NCI-H345 treated with DMSO at 0.1 percent for 48 hours (cell line): Measurements from ENCODE around the gene PCSK1.

Source experiments
- DNase-seq: peaks from one replicate; lab custom pipeline; 2025; ENCODE audit not compliant: unreplicated experiment; lab: John Stamatoyannopoulos, UW

Gene PCSK1

DNA sequence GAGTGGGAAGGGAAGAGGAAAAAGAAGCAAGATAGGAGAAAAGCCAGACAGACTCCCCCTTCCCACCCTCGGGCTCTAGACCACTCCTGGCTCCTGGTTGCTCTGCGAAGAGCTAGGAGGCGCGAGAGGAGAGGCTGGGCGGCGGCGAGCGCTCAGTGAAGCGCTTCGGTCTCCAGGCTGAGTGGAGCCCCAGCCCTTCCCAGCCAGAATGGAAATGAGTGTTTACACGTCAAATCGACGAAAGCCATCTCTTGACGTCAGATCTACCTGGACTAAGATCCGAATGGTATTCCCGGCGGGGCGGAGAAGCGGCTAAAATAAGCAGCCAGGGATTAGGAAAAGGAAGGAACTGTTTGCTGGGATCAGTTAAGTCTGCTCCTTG is at the start of gene PCSK1:
TSS of gene PCSK1 (minus strand) at position 183 of the 382 bp plus-strand sequence. CDS start 206 bp downstream, outside the sequence.
- no peak for DNase-seq

DNA sequence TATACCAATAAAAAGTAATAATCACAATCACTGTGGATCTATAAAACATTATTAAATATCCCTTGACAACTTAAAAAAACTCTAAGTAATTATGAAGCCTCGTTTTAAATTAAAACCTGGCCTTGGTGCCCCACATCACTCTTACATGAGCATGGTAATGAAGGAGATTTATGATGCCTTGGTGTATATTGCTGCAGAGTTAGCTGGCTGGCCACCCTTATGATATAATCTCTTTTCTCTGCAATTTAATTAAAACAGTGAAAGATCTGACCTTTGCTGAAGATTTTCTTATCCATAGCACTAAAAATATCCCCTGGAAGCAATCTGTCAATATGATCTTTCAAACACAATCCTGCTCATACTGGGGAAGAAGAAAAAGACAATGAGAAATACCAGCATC is 48.8 kb upstream of the PCSK1 start:
- DNase-seq = no peak

DNA sequence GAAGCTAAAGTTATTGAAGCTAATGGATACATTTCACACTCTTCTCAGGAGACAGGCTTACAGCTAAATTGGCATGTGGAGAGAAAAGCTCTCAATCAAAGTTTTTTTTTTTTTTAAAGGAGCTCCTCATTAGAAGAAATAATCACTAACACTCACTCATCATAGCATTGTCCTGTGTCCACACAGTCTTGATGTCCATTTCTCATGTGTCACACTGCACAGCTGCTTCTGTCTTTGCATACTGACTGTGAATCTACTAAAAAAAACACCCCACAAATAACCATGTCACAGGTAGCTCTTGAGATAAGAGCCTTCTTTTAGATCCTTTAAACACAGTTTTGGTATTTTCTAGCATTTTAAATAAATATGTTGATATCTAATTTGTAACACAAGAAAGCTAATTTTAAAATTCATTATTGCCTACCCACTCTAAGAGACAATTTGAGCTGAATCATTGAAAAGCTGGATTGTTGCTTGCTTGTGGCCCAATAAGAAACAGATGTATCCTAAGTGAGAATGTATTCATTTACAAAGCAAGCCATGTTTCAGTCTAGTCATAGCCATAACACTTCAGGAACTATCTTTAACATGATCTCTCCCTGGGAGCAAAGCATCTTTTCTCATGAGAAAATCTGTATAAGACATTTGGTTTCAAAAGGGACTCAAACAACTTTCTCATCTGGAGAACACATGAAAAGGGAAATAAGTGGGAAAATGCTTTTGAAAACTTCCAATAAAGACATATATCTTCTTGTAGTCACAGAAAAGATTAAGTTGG is 48.1 kb upstream of the PCSK1 start:
- no peak for DNase-seq

DNA sequence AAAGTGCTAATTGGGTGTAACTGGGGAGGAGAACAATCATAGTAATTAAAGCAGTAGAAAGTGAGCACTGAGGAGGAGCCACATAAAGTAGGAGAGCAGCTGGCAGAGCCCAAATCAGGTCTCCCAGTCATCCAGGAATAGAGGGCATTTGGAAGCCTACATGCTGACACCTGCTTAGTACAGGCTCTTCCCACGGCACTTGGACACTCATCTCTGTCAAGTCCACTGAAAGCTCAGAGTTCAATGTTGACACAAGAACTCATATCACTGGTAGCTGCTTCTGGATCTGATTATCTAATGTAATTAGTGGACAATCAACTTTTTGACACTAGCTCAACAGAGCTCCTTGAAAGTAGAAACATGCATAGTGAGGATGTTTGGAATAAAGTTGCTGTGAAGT is 45.9 kb upstream of the PCSK1 start:
- DNase-seq = no peak

DNA sequence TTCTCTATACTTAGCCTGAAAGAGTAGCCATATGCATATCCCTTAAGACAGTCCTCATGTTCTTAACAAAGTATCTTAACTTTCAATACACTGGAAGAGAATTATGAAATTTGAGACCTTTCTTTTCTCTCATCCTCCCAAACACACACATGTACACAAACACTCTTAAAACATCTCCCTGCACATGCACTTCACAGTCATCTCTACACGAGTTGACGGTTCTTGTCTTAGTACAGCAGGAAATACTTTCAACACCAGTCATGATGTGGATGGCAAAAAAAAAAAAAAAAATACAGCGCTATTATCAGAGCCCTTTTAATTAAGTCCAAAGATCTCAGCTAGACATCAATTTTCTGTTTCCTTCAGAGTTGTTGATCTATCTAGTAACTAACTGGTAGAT is 43.6 kb upstream of the PCSK1 start:
- no peak for DNase-seq

DNA sequence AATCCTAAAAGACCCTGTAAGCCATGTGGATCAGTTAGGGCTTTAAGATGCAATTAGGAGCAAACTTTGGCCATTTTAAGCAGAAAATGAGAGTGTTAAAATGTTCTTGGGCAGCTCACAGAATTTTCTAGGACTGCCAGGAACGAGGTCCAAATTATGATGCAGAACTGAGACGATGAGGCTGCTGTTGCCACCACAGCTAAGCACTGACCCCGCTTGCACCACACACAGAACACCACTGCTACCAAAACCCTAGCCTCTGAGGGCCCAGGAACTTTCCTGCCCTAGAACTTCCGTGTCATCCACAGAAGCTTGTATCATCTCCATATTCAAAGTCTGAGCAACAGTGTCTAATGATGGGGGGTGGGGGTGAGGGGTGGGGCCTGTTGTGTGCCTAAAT is 41.0 kb upstream of the PCSK1 start:
- no peak for DNase-seq

DNA sequence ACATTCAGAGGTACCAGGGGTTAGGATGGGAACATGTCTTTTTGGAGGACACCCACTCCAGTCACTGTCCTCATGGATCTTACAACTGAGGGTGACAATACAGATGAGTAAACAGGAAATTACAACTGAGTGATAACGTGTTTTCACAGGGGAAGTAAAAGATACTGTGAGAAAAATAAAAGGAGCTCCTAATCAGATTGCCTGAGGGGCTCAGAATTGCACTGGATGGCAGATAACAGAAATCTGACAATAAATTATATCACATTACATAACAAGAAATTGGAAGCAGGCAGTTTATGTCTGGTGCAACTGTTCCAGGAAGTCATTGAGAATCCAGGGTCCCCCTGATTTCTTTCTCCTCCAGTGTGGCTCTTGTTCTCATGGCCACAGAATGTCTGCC is 40.1 kb upstream of the PCSK1 start:
- no peak for DNase-seq

DNA sequence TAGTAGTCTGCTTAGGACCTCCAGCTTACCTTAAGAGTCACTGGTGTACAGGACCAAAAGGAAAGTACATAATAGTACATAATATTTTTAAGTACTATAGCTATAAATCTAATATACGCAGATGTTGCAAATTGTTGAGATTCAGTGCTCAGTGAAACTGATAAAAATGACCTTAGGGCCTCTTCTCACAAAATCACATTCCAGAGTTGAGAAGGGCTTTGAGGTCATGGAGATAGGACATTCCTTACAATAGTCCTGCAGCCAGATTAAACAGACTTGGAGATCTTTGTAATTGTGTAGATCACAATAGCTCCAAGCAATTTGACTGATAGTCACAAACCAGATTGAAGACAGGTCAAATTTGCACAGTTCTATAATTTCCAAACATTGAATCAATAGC is 37.7 kb upstream of the PCSK1 start:
- no peak for DNase-seq

DNA sequence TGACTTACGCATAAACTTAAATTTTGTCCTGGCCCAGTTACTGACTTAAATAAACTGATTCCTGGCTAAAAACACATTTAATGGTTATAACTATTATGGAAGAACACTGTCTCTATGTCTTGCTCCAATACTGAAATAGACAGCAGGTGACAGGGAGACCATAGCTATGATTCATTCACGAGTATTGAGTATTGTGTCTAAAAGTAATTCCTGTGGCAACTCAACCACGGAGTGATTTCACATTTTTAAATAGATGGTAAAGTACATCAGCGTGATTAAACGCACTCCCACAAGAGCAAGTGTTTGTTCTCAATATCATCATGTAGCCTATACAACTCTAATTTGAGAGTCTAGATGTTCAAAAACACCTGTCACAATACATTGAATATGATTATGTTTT is 35.9 kb upstream of the PCSK1 start:
- peak; percentile 19 for DNase-seq

DNA sequence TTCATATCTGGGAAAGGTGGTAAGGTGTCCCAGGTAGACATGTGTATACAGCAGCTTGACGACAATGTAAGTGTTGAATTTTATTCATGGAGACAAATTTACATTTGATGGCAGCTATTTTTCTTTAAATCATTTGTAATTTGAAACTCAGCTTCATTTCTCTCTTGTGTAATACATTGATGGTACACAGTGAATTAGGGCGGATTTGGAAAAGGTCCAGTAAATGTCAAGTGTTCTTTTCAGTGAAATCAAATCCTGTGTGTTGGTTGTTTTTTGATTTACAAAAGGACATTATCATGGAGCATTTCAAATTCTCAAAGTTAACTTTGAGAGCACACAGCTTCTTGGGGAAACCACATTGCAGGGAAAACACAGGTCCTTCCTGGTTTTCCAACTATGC is 30.0 kb upstream of the PCSK1 start:
- DNase-seq = peak; percentile 33

DNA sequence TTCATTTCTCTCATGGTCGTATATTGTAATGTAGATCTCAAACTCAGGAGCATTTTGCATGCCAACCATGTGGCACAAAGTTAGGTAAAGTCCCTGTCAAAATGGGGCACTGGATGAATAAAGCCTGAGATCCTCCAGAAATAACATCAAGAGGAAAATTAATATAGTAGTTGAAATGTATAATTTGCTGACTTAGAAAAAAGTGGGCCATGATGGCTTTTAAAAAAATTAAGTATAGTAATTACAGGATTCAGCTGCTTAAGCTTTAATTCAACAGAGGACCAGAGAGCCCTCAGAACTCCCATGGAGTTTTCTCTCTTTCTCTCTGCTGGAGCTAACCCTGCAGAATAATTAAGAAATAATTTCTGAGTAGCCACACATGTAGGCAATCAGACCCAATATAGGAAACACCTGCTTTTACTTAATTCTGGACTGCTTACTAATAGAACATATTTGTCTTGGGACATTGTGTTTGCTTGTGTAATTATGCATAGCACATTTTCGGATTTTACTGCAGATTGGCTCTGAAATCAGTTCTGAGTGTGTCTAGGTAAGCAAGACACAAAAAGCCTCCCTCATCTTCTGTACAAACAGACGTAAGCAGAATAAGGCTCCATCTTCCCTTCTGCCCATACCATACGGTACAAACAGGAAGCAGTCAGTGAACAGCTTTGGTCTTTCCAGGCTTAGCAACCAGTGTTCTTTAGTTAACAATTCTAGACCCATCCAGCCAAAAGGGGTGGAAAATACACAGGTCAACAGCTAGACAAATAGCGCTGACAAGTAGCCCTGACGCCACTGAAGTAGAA is 26.5 kb upstream of the PCSK1 start:
- no peak for DNase-seq

DNA sequence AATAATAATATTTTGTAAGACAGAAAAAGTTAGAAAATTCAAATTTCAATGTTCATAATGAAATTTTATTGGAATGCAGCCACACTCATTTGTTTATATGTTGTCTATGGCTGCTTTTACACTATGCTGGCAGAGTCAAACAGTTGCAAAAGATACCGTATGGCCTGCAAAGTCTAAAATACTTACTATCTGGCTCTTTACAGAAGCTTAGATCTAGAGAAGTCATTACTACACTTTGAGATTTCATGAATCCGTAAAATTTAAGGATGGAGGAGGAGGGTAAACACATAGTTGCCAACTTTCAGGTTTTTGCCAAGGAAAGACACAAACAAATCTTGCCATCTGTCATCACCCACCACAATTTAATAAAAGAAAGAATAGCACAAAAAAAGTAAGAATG is 25.1 kb upstream of the PCSK1 start:
- no peak for DNase-seq

DNA sequence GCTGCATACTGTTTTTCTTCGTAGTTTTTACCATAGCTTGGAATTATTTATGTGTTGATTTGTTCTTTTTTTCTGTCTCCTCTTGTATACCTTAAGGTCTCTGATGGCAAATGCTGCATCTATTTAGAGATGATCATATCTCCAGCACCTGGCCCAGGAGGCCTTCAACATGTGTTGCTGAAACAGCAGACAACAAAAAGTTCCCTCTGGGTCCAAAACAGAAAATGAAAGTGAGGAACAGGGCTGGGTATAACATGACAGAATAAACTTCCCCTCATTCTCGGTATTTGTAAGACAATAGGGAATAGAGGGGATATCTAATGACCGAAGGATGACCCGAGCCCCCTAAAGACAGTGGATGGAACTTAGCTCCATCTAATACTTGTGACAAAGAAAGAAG is 22.7 kb upstream of the PCSK1 start:
- no peak for DNase-seq

DNA sequence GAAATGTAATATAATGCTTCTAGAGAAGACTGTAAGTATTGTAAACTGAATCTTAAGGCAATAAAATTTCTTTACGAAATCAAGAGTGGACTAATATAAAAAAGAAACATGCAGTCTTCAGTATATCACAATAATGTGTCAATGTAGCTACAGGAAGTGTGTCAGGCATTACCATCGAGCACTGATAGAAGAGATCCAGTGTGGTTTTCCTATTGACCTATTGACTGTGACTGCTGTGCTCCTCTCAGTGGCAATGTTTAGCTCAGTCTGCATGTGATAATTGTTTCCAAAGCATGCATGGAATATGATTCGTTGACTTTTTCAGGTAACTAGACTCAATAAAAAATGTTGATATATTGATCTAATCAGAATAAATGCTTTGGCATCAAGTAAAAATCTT is 20.3 kb upstream of the PCSK1 start:
- DNase-seq = no peak

DNA sequence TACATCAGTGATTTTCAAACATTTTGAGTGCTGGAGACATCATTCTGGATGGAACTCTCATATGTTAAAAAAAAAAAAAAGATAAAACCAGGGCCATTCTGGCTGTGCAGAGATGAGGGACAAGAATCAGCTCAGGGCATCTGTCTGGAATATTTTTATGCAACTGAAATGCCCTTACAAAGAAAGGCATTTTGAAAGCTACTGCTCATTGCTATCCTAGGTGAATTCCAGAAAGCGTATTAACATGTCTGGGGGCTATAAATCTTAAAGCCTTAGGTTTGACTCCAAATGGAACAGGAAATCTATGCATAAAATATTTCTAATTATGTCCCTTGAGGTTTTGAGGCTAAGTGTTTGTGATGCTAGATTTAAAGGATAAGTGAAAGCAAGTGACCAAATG is 14.9 kb upstream of the PCSK1 start:
- DNase-seq = no peak

DNA sequence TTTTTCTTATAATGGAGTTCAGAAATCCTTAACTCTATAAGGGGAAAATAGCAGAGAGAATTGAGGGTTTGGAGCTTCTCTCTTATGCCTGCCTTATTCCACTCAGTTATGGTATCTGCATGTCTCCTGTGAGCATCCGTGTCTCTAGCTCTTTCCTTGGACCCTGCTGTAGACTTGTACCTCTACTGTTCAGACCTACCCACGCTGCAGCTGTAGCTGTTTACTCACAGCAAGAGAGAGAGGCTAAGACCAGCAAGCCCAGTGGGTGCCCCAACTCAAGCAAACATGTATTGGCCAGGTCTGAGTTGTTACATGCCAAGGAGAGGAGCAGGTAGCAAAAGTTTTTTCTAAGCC is 7.1 kb upstream of the PCSK1 start:
- DNase-seq = no peak

DNA sequence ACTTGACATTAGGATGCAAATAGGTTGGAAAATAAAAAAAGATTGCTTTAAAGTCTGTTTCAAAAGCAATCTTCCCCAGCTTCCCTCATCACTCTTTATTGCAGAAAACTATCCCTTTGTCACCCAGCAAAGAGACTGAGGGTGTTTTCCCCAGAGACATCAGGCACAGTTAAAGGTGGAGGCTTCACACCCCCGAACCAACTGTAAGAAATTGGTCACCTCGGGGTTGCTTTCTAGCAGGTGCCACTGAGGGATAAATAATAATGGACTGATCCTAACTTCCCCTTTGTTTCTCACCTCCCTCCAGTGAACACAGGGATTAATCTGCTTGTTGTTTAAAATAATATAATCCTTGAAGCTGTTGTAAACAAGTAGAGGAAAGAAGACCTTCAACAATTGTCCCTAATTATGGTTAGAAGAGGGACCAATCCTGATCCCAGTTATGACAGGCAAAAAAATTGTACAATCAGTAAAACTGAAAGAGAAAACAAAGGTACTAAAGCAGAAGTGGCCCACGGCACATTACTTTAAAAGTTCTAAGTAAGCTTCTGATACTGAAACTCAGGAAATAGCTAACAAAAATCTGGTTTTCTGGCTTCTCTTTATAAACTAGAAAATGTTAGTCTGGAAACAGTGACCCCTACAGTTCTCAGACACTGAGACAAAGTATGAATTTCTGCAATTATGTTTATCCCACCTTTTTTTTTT is 6.6 kb upstream of the PCSK1 start:
- DNase-seq = no peak

DNA sequence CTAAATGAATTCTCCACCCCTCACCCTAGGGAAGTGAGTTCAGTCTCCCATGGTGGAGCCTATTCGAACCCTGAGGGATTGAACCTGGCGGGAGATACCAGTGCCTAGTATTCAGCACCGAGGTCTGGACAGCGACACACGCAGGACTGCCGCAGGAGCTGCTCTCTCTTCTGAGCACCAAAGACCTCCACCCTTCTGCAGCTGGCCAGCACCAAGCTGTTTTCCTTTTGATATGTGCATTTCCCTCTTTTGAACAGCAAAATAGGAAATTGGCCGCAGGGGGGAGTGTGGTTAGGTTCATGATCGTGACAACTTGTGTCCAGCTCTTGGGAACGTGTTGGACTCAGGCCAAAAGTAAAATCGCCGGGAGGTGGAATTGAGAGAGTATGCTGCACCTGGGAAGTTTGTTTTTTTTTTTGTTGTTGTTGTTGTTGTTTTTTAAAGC is 1.2 kb upstream of the PCSK1 start:
- no peak for DNase-seq

DNA sequence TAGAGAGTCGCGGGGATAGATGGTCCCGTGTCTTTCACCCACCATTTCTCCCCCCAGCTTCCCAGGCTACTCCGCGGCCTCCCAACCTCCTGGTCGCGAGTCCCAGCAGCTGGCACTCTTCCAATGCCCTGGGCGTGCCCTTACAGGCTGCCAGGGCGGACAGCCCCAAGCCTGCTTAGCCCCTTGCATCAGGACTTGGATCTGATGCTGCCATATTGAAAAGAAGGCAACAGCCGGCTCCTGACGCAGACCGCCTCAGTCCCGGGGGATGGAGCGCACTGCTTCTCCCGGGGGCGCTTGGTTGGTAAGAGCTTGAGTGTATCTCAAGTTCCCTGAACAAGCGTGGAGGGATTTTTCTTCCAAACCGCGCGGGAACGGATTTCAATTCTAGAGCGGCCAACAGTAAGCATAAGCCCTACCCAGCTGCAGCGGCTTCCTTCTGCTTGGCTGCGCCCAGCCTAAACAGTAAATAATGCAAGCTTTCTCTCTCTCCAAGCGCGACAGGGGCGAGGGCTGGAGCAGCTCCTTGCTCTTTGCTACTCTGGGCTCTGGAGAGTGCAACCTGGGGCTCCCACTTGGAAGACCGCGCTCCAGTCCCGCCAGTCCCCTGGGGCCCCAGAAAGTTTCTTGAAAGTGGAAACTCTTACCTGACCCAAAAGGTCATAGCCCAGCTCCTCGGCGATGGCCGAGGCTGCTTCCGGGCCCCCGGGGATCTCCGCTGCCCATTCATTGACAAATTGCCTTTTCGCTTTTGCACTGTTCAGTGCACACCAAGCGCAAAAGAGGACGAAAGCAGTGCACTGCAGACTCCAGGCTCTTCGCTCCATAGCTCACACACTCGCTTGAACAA is 607 bp downstream of the PCSK1 start:
- DNase-seq = peak; percentile 43

DNA sequence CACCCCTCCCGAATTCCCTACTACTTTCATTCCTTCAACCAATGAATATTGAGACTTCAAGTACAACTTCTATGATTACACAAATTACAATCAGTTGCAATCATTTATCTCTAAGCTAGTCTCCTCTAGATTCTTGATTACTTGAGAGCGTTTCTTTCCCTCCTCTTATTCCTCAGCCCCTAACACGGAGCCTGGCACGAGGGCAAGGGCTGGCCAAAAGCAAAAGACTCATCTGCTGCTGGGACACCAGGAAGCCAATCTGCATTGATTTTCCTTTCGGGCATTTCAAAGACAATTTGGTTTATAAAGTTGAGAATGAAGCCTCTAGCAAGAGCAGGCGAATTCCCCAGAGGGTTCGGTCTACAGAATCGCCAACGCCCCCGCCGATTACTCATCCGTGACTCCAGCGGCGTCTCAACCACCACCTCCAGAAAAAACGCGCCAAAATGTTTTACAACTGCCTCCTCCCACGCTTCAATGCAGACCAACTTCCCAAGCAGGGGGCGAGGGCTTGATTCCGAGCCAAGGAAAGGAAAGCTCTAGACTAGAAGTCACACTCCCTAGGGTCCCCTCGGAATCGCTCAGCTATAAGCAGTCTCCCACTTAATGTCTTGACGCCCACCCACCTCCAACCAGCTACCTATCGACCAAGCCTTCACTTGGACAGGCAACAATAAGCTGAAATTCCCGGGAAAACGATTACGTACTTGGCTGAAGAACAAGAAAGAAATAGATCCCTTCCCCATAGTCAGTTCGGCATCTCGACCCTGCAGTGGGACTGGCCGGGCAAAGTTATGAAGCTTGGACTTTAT is 1.5 kb downstream of the PCSK1 start:
- peak; percentile 45 for DNase-seq
